PC-3 (cell line): Measurements from ENCODE around the gene IQGAP3. TPM values are rescaled to one million over a fixed set of nuclear protein-coding genes. Genes with fewer than 3 reads are reported as not detected.
A peak's percentile ranks its signal among the peaks of the same experiment; 100 is the strongest.
"Not testable (repeated sequence)": the region's sequence is repeated elsewhere in the genome, so short reads cannot be mapped to it uniquely, and the experiment has no call there.

Experiments
- ATAC-seq: fragments of 200-7000 bp; cut with Tn5 transposase; 2 replicates; pipeline ENCODE4 v1.9.1; 2020; ENCODE audit warnings: mild to moderate bottlenecking, moderate library complexity
- BruUV-seq: library from RNA; stranded (reverse); fragments of 400-500 nt; replicated peaks from 2 replicates; lab custom pipeline; 2021; lab: Mats Ljungman, UMichigan
- CTCF ChIA-PET: fragments of 300-600 bp; sonication (Branson Sonifier 250); formaldehyde crosslinking; loops from one replicate; lab custom pipeline; 2022; ENCODE audit warnings: antibody characterized with exemption; lab: Charles Lee
- POLR2A ChIA-PET: fragments of 300-600 bp; sonication (Branson Sonifier 250); formaldehyde crosslinking; loops from one replicate; lab custom pipeline; 2022; ENCODE audit warnings: antibody characterized with exemption; ENCODE audit not compliant: unreplicated experiment; lab: Charles Lee
- DNase-seq: peaks from one replicate; pipeline ENCODE4 v3.0.0-alpha.2; 2015
- H2AFZ ChIP-seq: fragments of 300-600 bp; sonication (generic); 2 replicates; pipeline ENCODE4 v1.6.0; 2016; ENCODE audit warnings: antibody characterized with exemption, low read length
- H3F3A ChIP-seq: fragments of 300-600 bp; sonication (generic); one replicate; pipeline ENCODE4 v1.6.0; 2017; ENCODE audit warnings: antibody characterized with exemption, low read length, control low read depth, mild to moderate bottlenecking; ENCODE audit not compliant: unreplicated experiment
- H3K27ac ChIP-seq: fragments of 300-600 bp; sonication (generic); 2 replicates; pipeline ENCODE4 v1.5.1; 2016; ENCODE audit warnings: mild to moderate bottlenecking, low read length
- H3K27me3 ChIP-seq: fragments of 300-600 bp; sonication (generic); 2 replicates; pipeline ENCODE4 v1.6.1; 2016; ENCODE audit warnings: low read length, mixed read lengths
- H3K36me3 ChIP-seq: fragments of 300-600 bp; sonication (generic); 2 replicates; pipeline ENCODE4 v1.6.1; 2016; ENCODE audit warnings: low read depth, mixed run types, low read length, mixed read lengths
- H3K4me1 ChIP-seq: fragments of 300-600 bp; sonication (generic); 2 replicates; pipeline ENCODE4 v1.5.1; 2016; ENCODE audit warnings: low read length; ENCODE audit not compliant: insufficient read depth
- H3K4me2 ChIP-seq: fragments of 300-600 bp; sonication (generic); 2 replicates; pipeline ENCODE4 v1.6.0; 2016; ENCODE audit warnings: low read length
- H3K4me3 ChIP-seq: fragments of 300-600 bp; sonication (generic); 2 replicates; pipeline ENCODE4 v1.5.1; 2016; ENCODE audit warnings: mild to moderate bottlenecking, low read length, mixed read lengths
- H3K79me2 ChIP-seq: fragments of 300-600 bp; sonication (generic); 2 replicates; pipeline ENCODE4 v1.6.1; 2017; ENCODE audit warnings: low read length, mixed read lengths
- H3K9ac ChIP-seq: fragments of 300-600 bp; sonication (generic); 2 replicates; pipeline ENCODE4 v1.6.0; 2016; ENCODE audit warnings: mild to moderate bottlenecking, low read length
- H3K9me2 ChIP-seq: fragments of 300-600 bp; sonication (generic); replicated peaks from 2 replicates; pipeline ENCODE4 v1.6.1; 2016; ENCODE audit warnings: mixed run types, low read length, mixed read lengths
- H3K9me3 ChIP-seq: fragments of 300-600 bp; sonication (generic); 2 replicates; pipeline ENCODE4 v1.6.1; 2016; ENCODE audit warnings: low read length, mixed read lengths
- H4K20me1 ChIP-seq: fragments of 300-600 bp; sonication (generic); 2 replicates; pipeline ENCODE4 v1.6.1; 2016; ENCODE audit warnings: low read length, mixed read lengths
- EZH2 ChIP-seq: fragments of 300-600 bp; sonication (generic); IDR thresholded peaks from one replicate; pipeline ENCODE4 v1.6.1; 2017; ENCODE audit warnings: antibody characterized with exemption, mild to moderate bottlenecking, low read length; ENCODE audit not compliant: unreplicated experiment
- EZH2phosphoT487 ChIP-seq: fragments of 300-600 bp; sonication (generic); IDR thresholded peaks from 2 replicates; pipeline ENCODE4 v1.6.1; 2018; ENCODE audit warnings: mild to moderate bottlenecking, antibody characterized with exemption, low read length, borderline replicate concordance
- intact Hi-C: fragments of 100-400 bp; cut with micrococcal nuclease; formaldehyde crosslinking; loops from 2 replicates; pipeline ENCODE4 v1.9.0; 2023
- total RNA-seq: library from RNA; depleted of rRNA; stranded (reverse); fragments of >200 nt; gene quantifications from 2 replicates; pipeline ENCODE4 v1.2.3, GENCODE V29; 2014
- TF ChIP-seq, protein P1 (sequence below): fragments of 300-600 bp; sonication (generic); conservative IDR thresholded peaks from 2 replicates; pipeline ENCODE4 v1.5.1; 2017; ENCODE audit warnings: antibody characterized with exemption, low read depth, mild to moderate bottlenecking, low read length

Gene IQGAP3
- total RNA-seq, 1 experiment from 2014 or later, result 54.3 TPM

DNA sequence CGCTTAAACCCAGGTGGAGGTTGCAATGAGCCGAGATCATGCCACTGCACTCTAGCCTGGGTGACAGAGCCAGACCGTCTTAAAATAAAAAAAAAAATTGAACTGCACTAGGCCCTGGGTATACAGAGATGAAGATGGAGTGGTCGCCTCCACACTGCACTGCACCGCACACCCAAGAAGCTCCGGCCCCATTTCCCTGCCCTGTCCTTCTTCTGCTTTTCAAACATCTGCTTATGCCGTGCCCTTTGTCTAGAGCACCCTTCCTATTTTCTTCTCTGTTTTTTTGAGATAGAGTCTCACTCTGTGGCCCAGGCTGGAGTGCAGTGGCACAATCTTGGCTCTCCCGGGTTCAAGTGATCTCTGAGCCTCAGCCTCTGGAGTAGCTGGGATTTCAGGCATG is 17.4 kb downstream of the IQGAP3 start:
- Histone ChIP-seq H2AFZ (no peak overlapping the region), H3K4me2 (no peak overlapping the region), H3K9me2 (no peaks in the 10 kb centered on the region), H3K27ac (no peak overlapping the region), H3F3A (no peaks in the 10 kb centered on the region), H3K36me3 (peaks cover 56% of the 10 kb centered on the region), H3K79me2 (no peaks in the 10 kb centered on the region), H3K27me3 (no peaks in the 10 kb centered on the region), H4K20me1 (no peaks in the 10 kb centered on the region), H3K4me3 (no peak overlapping the region), H3K9ac (no peak overlapping the region), H3K4me1 (peaks cover 21% of the 10 kb centered on the region), H3K9me3 (no peaks in the 10 kb centered on the region)
- no peak for DNase-seq
- intact Hi-C loops, result no loop called here
- ATAC-seq, result no peak
- no TSS peak for BruUV-seq
- POLR2A ChIA-PET, result interaction anchor here (0.6 kb wide), 1 partner anchor 12 kb away, joined by 3 read pairs; no protein-coding TSS in a partner anchor
- CTCF ChIA-PET, result no interaction called here
- TF ChIP-seq, protein P1, sequence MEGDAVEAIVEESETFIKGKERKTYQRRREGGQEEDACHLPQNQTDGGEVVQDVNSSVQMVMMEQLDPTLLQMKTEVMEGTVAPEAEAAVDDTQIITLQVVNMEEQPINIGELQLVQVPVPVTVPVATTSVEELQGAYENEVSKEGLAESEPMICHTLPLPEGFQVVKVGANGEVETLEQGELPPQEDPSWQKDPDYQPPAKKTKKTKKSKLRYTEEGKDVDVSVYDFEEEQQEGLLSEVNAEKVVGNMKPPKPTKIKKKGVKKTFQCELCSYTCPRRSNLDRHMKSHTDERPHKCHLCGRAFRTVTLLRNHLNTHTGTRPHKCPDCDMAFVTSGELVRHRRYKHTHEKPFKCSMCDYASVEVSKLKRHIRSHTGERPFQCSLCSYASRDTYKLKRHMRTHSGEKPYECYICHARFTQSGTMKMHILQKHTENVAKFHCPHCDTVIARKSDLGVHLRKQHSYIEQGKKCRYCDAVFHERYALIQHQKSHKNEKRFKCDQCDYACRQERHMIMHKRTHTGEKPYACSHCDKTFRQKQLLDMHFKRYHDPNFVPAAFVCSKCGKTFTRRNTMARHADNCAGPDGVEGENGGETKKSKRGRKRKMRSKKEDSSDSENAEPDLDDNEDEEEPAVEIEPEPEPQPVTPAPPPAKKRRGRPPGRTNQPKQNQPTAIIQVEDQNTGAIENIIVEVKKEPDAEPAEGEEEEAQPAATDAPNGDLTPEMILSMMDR, result no peak
- TF ChIP-seq EZH2phosphoT487 (no peak), EZH2 (no peak)

DNA sequence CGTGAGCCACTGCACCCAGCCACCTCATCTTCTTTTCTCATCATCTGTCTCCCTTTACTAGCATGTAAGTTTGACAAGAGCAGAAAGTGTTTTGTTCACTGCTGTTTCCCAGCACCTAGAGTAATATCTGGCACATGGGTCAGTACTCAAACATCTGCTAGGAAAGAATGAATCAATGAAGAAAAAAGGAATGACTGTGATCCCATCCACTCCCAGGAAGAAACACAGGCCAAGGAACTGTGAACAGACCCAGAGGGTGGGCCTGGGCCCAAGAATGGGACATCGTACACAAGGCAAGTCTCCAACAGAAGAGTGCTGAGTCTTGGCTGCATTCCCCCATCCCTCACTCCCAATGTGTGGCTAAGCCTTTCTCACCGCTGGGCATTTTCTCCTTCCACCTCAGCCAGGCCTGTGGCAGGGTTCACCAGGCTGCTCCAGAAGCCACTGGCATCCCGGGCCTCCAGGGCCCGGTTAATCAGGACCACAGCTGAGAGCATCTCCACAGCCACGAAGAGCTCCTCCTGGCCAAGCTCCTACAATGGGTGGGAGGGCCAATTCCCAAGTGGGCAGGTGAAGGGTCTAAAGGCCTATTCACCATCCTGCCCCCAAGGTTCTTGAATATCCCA is 18.4 kb downstream of the IQGAP3 start:
- H3K4me3 ChIP-seq, result no peak overlapping the region

DNA sequence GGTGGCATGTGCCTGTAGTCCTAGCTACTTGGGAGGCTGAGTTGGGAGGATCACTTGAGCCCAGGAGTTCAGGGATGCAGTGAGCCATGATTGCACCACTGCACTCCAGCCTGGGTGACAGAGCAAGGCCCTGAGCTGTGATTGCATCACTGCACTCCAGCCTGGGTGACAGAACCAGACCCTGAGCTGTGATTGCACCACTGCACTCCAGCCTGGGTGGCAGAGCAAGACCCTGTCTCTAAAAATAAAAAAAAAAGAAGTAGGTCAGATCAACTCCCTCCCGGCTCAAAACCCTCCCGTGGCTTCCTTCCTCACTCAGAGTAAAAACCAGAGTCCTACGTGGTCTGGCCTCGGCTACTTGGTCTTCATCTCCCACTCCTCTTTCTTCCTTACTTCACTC is 19.4 kb downstream of the IQGAP3 start:
- H3K36me3 ChIP-seq, result peaks cover 65% of the 10 kb centered on the region
- intact Hi-C loops, result not testable (repeated sequence)

More for the DNA sequence above, 18.4 kb downstream of the IQGAP3 start:
- TF ChIP-seq EZH2 (no peak), EZH2phosphoT487 (no peak)
- TF ChIP-seq, protein P1, result no peak
- BruUV-seq, result no TSS peak
- ATAC-seq, result no peak
- ChIA-PET CTCF (no interaction called here), POLR2A (interaction anchor here (0.5 to 0.6 kb wide), 2 partner anchors 11 to 54 kb away, joined by 3 to 7 read pairs; partner anchors contain the start of gene MEF2D)
- Histone ChIP-seq H3F3A (no peaks in the 10 kb centered on the region), H3K9me2 (no peaks in the 10 kb centered on the region), H3K79me2 (no peaks in the 10 kb centered on the region), H3K9ac (no peak overlapping the region), H2AFZ (no peak overlapping the region), H4K20me1 (no peaks in the 10 kb centered on the region), H3K4me1 (peaks cover 21% of the 10 kb centered on the region), H3K4me2 (no peak overlapping the region), H3K27me3 (no peaks in the 10 kb centered on the region), H3K9me3 (no peaks in the 10 kb centered on the region), H3K27ac (no peak overlapping the region), H3K36me3 (peaks cover 56% of the 10 kb centered on the region)
- DNase-seq, result no peak
- intact Hi-C loops, result no loop called here

More for the DNA sequence above, 19.4 kb downstream of the IQGAP3 start:
- DNase-seq, H4K20me1 ChIP-seq, H3K9ac ChIP-seq, ATAC-seq, H3K9me2 ChIP-seq, H3K79me2 ChIP-seq, CTCF ChIA-PET, H3K4me2 ChIP-seq, H2AFZ ChIP-seq, H3F3A ChIP-seq, H3K27me3 ChIP-seq, H3K4me3 ChIP-seq, POLR2A ChIA-PET, H3K9me3 ChIP-seq, BruUV-seq: not testable (repeated sequence)
- H3K27ac ChIP-seq, result peak overlapping the region; percentile 55; the same call in 1 of the 2 replicates
- peaks cover 21% of the 10 kb centered on the region for H3K4me1 ChIP-seq
